Urinary bladder (tissue), 4 donors: ENCODE data around the gene SLC17A4. TPM values are rescaled to one million over a fixed set of nuclear protein-coding genes. Genes with fewer than 3 reads are reported as not detected.

Source experiments
- DNase-seq: peaks from one replicate; pipeline ENCODE4 v3.0.0-alpha.2; 2015; ENCODE audit errors: extremely low spot score
- H3K27ac ChIP-seq: one replicate; pipeline ENCODE4 v1.5.1; 2013; ENCODE audit warnings: low read depth, mild to moderate bottlenecking, moderate library complexity
- H3K36me3 ChIP-seq: one replicate; pipeline ENCODE4 v1.6.1; 2013; ENCODE audit warnings: mild to moderate bottlenecking, moderate library complexity; ENCODE audit not compliant: insufficient read depth
- H3K4me1 ChIP-seq: one replicate; pipeline ENCODE4 v1.6.1; 2013; ENCODE audit warnings: mild to moderate bottlenecking, moderate library complexity; ENCODE audit not compliant: insufficient read depth
- H3K4me3 ChIP-seq: one replicate; pipeline ENCODE4 v1.5.1; 2013; ENCODE audit warnings: low read depth, low read length
- WGBS: extraction: QIAGEN DNeasy Blood & Tissue Kit; methylation state at CpG from one replicate; pipeline ENCODE4 v1.1.7; 2013; 5-methylcytosine and 5-hydroxymethylcytosine counted together
- polyA plus RNA-seq: library from polyadenylated mRNA; stranded (reverse); fragments of 200-250 nt; gene quantifications from one replicate; pipeline ENCODE4 v1.2.3, GENCODE V29; 2013
- total RNA-seq: library from RNA; depleted of rRNA; stranded (reverse); fragments of >200 nt; gene quantifications from one replicate; pipeline ENCODE4 v1.2.3, GENCODE V29; 2014
- donor health status: healthy with polysubstance abuse.
- donor health status: healthy.

The SLC17A4 gene
- total and polyA plus RNA-seq, 2 donors = 0.01 TPM; not detected in 1

GRCh38 chr6:25764611-25765010, 10.1 kb downstream of the SLC17A4 start:
- Histone ChIP-seq H3K27ac (no peak overlapping the region), H3K36me3 (no peaks in the 10 kb centered on the region), H3K4me3 (no peak overlapping the region), H3K4me1 (no peaks in the 10 kb centered on the region)
- no peak for DNase-seq
- WGBS = 83% methylated on average over 2 of the region's 2 CpGs

GRCh38 chr6:25768566-25768965, 14.0 kb downstream of the SLC17A4 start:
- DNase-seq = no peak
- Histone ChIP-seq H3K4me3 (no peak overlapping the region), H3K36me3 (no peaks in the 10 kb centered on the region), H3K4me1 (no peaks in the 10 kb centered on the region), H3K27ac (no peak overlapping the region)
- 72% methylated on average over 1 of the region's 1 CpG for WGBS

GRCh38 chr6:25769983-25770382, 15.4 kb downstream of the SLC17A4 start:
- Histone ChIP-seq H3K36me3 (no peaks in the 10 kb centered on the region), H3K27ac (no peak overlapping the region), H3K4me1 (no peaks in the 10 kb centered on the region), H3K4me3 (no peak overlapping the region)
- no peak for DNase-seq
- 93% methylated on average over 2 of the region's 2 CpGs for WGBS

GRCh38 chr6:25774120-25774715, 19.7 kb downstream of the SLC17A4 start:
- WGBS = 49% methylated on average over 2 of the region's 2 CpGs
- Histone ChIP-seq H3K36me3 (no peaks in the 10 kb centered on the region), H3K4me3 (no peak overlapping the region), H3K4me1 (no peaks in the 10 kb centered on the region), H3K27ac (no peak overlapping the region)
- no peak for DNase-seq

GRCh38 chr6:25777031-25777430, 22.5 kb downstream of the SLC17A4 start:
- no peaks in the 10 kb centered on the region for H3K4me1 ChIP-seq
- 53% methylated on average over 2 of the region's 2 CpGs for WGBS
- H3K4me3 ChIP-seq = no peak overlapping the region
- no peaks in the 10 kb centered on the region for H3K36me3 ChIP-seq
- no peak overlapping the region for H3K27ac ChIP-seq
- no peak for DNase-seq

GRCh38 chr6:25777856-25778649, 23.5 kb downstream of the SLC17A4 start:
- 72% methylated on average over 4 of the region's 4 CpGs for WGBS
- DNase-seq = no peak
- H3K36me3 ChIP-seq = no peaks in the 10 kb centered on the region
- H3K4me1 ChIP-seq = no peaks in the 10 kb centered on the region
- no peak overlapping the region for H3K27ac ChIP-seq
- no peak overlapping the region for H3K4me3 ChIP-seq

GRCh38 chr6:25781134-25781533, 26.6 kb downstream of the SLC17A4 start:
- 83% methylated on average over 1 of the region's 1 CpG for WGBS
- Histone ChIP-seq H3K4me1 (no peaks in the 10 kb centered on the region), H3K4me3 (no peak overlapping the region), H3K27ac (no peak overlapping the region), H3K36me3 (no peaks in the 10 kb centered on the region)
- no peak for DNase-seq

GRCh38 chr6:25787428-25787827, 32.9 kb downstream of the SLC17A4 start:
- Histone ChIP-seq H3K4me1 (no peaks in the 10 kb centered on the region), H3K36me3 (no peaks in the 10 kb centered on the region), H3K4me3 (no peak overlapping the region), H3K27ac (no peak overlapping the region)
- no peak for DNase-seq
- WGBS = 48% methylated on average over 2 of the region's 2 CpGs

- WGBS = 68% methylated on average over 4 of the region's 4 CpGs
- no peak for DNase-seq
- no peaks in the 10 kb centered on the region for H3K36me3 ChIP-seq
- H3K4me1 ChIP-seq = no peaks in the 10 kb centered on the region
- H3K27ac ChIP-seq = no peak overlapping the region
- H3K4me3 ChIP-seq = no peak overlapping the region
Measured at GRCh38 chr6:25788305-25788922, 33.9 kb downstream of the SLC17A4 start.

- Histone ChIP-seq H3K36me3 (no peaks in the 10 kb centered on the region), H3K4me1 (no peaks in the 10 kb centered on the region), H3K27ac (no peak overlapping the region), H3K4me3 (no peak overlapping the region)
- DNase-seq = no peak
- 81% methylated on average over 2 of the region's 2 CpGs for WGBS
Measured at GRCh38 chr6:25789475-25789874, 34.9 kb downstream of the SLC17A4 start.

GRCh38 chr6:25792016-25792415, 37.5 kb downstream of the SLC17A4 start:
- Histone ChIP-seq H3K36me3 (no peaks in the 10 kb centered on the region), H3K4me1 (no peaks in the 10 kb centered on the region), H3K27ac (no peak overlapping the region), H3K4me3 (no peak overlapping the region)
- no peak for DNase-seq
- WGBS = 80% methylated on average over 4 of the region's 4 CpGs

- DNase-seq = no peak
- H3K4me3 ChIP-seq = no peak overlapping the region
- 82% methylated on average over 1 of the region's 1 CpG for WGBS
- H3K27ac ChIP-seq = no peak overlapping the region
- H3K36me3 ChIP-seq = no peaks in the 10 kb centered on the region
- H3K4me1 ChIP-seq = no peaks in the 10 kb centered on the region
Measured at GRCh38 chr6:25793970-25794369, 39.4 kb downstream of the SLC17A4 start.

GRCh38 chr6:25794784-25795183, 40.2 kb downstream of the SLC17A4 start:
- Histone ChIP-seq H3K4me1 (no peaks in the 10 kb centered on the region), H3K4me3 (no peak overlapping the region), H3K27ac (no peak overlapping the region), H3K36me3 (no peaks in the 10 kb centered on the region)
- 56% methylated on average over 2 of the region's 2 CpGs for WGBS
- no peak for DNase-seq

- no peak overlapping the region for H3K27ac ChIP-seq
- H3K4me1 ChIP-seq = no peaks in the 10 kb centered on the region
- DNase-seq = no peak
- WGBS = 71% methylated on average over 4 of the region's 4 CpGs
- H3K4me3 ChIP-seq = no peak overlapping the region
- no peaks in the 10 kb centered on the region for H3K36me3 ChIP-seq
Measured at GRCh38 chr6:25801436-25801835, 46.9 kb downstream of the SLC17A4 start.
